HepG2 (cell line): ENCODE measurements around the gene CADM1.

Source experiments
- CEBPB ChIP-seq: IDR thresholded peaks from 2 replicates; pipeline ENCODE4 v1.6.1; 2011; ENCODE audit warnings: low read depth, low read length, improper control_type of control experiment, borderline replicate concordance
- HDAC2 ChIP-seq: sonication (generic); formaldehyde crosslinking; IDR thresholded peaks from 2 replicates; pipeline ENCODE4 v1.4.0; 2020; ENCODE audit warnings: missing genetic modification reagents
- POLR2AphosphoS2 ChIP-seq: IDR thresholded peaks from 2 replicates; pipeline ENCODE4 v1.6.1; 2011; ENCODE audit warnings: low read depth, low read length, improper control_type of control experiment
- TF ChIP-seq, protein P1 (sequence below): sonication (generic); formaldehyde crosslinking; IDR thresholded peaks from 2 replicates; pipeline ENCODE4 v1.4.0; 2020; ENCODE audit warnings: mild to moderate bottlenecking, missing genetic modification reagents

DNA sequence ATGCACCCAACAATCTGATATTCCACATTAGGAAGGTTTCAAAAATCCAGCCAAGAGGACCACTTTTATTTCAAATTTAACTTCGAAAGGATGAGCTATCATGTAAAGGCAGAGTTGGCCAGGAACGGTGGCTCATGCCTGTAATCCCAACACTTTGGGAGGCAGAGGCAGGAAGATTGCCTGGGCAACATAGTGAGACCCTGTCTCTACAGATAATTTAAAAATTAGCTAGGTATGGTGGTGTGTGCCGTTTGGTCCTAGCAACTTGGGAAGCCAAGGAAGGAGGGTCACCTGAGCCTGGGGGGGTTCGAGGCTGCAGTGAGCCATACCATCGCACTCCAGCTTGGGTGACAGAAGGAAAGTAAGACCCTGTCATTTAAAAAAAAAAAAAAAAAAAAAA is 96.7 kb downstream of the CADM1 start:
- TF ChIP-seq HDAC2 (no peak), CEBPB (no peak), POLR2AphosphoS2 (no peak)
- TF ChIP-seq, protein P1, sequence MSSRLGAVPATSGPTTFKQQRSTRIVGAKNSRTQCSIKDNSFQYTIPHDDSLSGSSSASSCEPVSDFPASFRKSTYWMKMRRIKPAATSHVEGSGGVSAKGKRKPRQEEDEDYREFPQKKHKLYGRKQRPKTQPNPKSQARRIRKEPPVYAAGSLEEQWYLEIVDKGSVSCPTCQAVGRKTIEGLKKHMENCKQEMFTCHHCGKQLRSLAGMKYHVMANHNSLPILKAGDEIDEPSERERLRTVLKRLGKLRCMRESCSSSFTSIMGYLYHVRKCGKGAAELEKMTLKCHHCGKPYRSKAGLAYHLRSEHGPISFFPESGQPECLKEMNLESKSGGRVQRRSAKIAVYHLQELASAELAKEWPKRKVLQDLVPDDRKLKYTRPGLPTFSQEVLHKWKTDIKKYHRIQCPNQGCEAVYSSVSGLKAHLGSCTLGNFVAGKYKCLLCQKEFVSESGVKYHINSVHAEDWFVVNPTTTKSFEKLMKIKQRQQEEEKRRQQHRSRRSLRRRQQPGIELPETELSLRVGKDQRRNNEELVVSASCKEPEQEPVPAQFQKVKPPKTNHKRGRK (CRISPR knock-in tag): no peak
